DND-41 (cell line): Measurements from ENCODE around the gene CATSPER3.

Source experiments
- ATAC-seq: fragments of 200-7000 bp; cut with Tn5 transposase; 3 replicates; pipeline ENCODE4 v1.9.1; 2021; ENCODE audit warnings: low read depth; ENCODE audit not compliant: insufficient read depth
- DNase-seq: peaks from one replicate; pipeline ENCODE4 v3.0.0-alpha.2; 2020
- H2AFZ ChIP-seq: 2 replicates; pipeline ENCODE4 v1.6.0; 2012; ENCODE audit warnings: low read depth, low read length
- H3K27ac ChIP-seq: 2 replicates; pipeline ENCODE4 v1.5.1; 2012; ENCODE audit warnings: low read length, inconsistent platforms
- H3K27me3 ChIP-seq: fragments of 200-600 bp; sonication (generic); 2 replicates; pipeline ENCODE4 v1.6.0; 2012; ENCODE audit warnings: low read length, mild to moderate bottlenecking, inconsistent platforms; ENCODE audit not compliant: insufficient read depth, poor library complexity
- H3K36me3 ChIP-seq: 2 replicates; pipeline ENCODE4 v1.5.1; 2012; ENCODE audit warnings: low read length, inconsistent platforms; ENCODE audit not compliant: insufficient read depth
- H3K4me1 ChIP-seq: 2 replicates; pipeline ENCODE4 v1.5.1; 2012; ENCODE audit warnings: mild to moderate bottlenecking, low read length; ENCODE audit not compliant: insufficient read depth
- H3K4me2 ChIP-seq: 2 replicates; pipeline ENCODE4 v1.6.0; 2012; ENCODE audit warnings: mild to moderate bottlenecking, moderate library complexity, low read length, inconsistent platforms; ENCODE audit not compliant: insufficient read depth
- H3K4me3 ChIP-seq, 2 experiments: fragments of 200-600 bp in 1 of 2; shearing (Covaris generic) in 1 of 2; 2 replicates each; pipeline ENCODE4 v1.5.1; 2012 to 2016; ENCODE audit warnings: inconsistent platforms in 2 of 2, low read length in 2 of 2, mild to moderate bottlenecking in 2 of 2, low read depth in 1 of 2, moderate library complexity in 1 of 2
- H3K79me2 ChIP-seq: 2 replicates; pipeline ENCODE4 v1.6.0; 2012; ENCODE audit warnings: low read length, inconsistent platforms; ENCODE audit not compliant: insufficient read depth
- H3K9ac ChIP-seq: 2 replicates; pipeline ENCODE4 v1.6.0; 2012; ENCODE audit warnings: low read depth, mild to moderate bottlenecking, inconsistent platforms, low read length, moderate library complexity
- H3K9me3 ChIP-seq: 2 replicates; pipeline ENCODE4 v1.5.1; 2012; ENCODE audit warnings: low read length, moderate library complexity, mild to moderate bottlenecking, inconsistent platforms; ENCODE audit not compliant: insufficient read depth, severe bottlenecking
- H4K20me1 ChIP-seq: 2 replicates; pipeline ENCODE4 v1.6.0; 2012; ENCODE audit warnings: low read length; ENCODE audit not compliant: insufficient read depth
- CTCF ChIP-seq: IDR thresholded peaks from 2 replicates; pipeline ENCODE4 v1.5.1; 2012; ENCODE audit warnings: borderline replicate concordance, low read length, moderate library complexity, mild to moderate bottlenecking; ENCODE audit not compliant: poor library complexity, severe bottlenecking; ENCODE audit errors: extremely low read depth
- EZH2 ChIP-seq: IDR thresholded peaks from 3 replicates; pipeline ENCODE4 v1.6.1; 2012; ENCODE audit warnings: borderline replicate concordance, low read depth, mild to moderate bottlenecking, moderate library complexity, low read length, inconsistent platforms; ENCODE audit not compliant: severe bottlenecking

Gene CATSPER3

GRCh38 chr5:135031813-135032694 is 64.3 kb downstream of the CATSPER3 start:
- ATAC-seq (no peak), DNase-seq (no peak)
- Histone ChIP-seq H3K9me3 (no peaks in the 10 kb centered on the region), H3K27ac (no peak overlapping the region), H3K4me1 (peaks cover 32% of the 10 kb centered on the region), H3K9ac (peak overlapping the region; percentile 78), H4K20me1 (peaks cover 12% of the 10 kb centered on the region), H3K4me2 (peak overlapping the region; percentile 96), H3K79me2 (peaks cover 32% of the 10 kb centered on the region), H3K4me3 (peak overlapping the region in 1 of 2 experiments; percentile 96; a peak in 2 of 4 replicates), H2AFZ (no peak overlapping the region), H3K36me3 (peaks cover 28% of the 10 kb centered on the region), H3K27me3 (no peaks in the 10 kb centered on the region)
- TF ChIP-seq EZH2: no peak
- TF ChIP-seq CTCF: no peak

GRCh38 chr5:135032695-135032998 is 64.9 kb downstream of the CATSPER3 start:
- H3K9ac ChIP-seq: peak overlapping the region; percentile 78
- H2AFZ ChIP-seq: no peak overlapping the region
- TF ChIP-seq CTCF (no peak), EZH2 (no peak)

GRCh38 chr5:135032999-135033861 is 65.5 kb downstream of the CATSPER3 start:
- no peak for TF ChIP-seq EZH2
- TF ChIP-seq CTCF: no peak
- Histone ChIP-seq H3K4me3 (peak overlapping the region; percentile 83 to 96), H3K4me2 (peak overlapping the region; percentile 96), H3K36me3 (peaks cover 16% of the 10 kb centered on the region), H3K79me2 (peaks cover 32% of the 10 kb centered on the region), H3K27me3 (no peaks in the 10 kb centered on the region), H3K9ac (peak overlapping the region; percentile 78), H3K9me3 (no peaks in the 10 kb centered on the region), H2AFZ (peak overlapping the region; percentile 93), H4K20me1 (peaks cover 5% of the 10 kb centered on the region; the same call in 1 of the 2 replicates), H3K4me1 (peaks cover 32% of the 10 kb centered on the region), H3K27ac (peak overlapping the region; percentile 76)
- ATAC-seq: peak; percentile 61
- DNase-seq: peak; percentile 55

More at GRCh38 chr5:135032695-135032998, 64.9 kb downstream of the CATSPER3 start:
- Histone ChIP-seq H3K79me2 (peaks cover 32% of the 10 kb centered on the region), H3K27ac (no peak overlapping the region; the same call in 1 of the 2 replicates), H3K9me3 (no peaks in the 10 kb centered on the region), H3K4me1 (peaks cover 32% of the 10 kb centered on the region), H3K4me3 (peak overlapping the region; percentile 83 to 96; a peak in 3 of 4 replicates), H4K20me1 (peaks cover 6% of the 10 kb centered on the region; the same call in 1 of the 2 replicates), H3K27me3 (no peaks in the 10 kb centered on the region), H3K4me2 (peak overlapping the region; percentile 96), H3K36me3 (peaks cover 22% of the 10 kb centered on the region)
- no peak for ATAC-seq
- no peak for DNase-seq
